Activated CD8-positive, alpha-beta memory T cell treated with anti-CD3 and anti-CD28 coated beads, Interleukin-2, amount 10 ng/mL, durations not matched to agents 7 days and 5 days (primary cell): Measurements from ENCODE around the gene ERFL. TPM values are rescaled to one million over a fixed set of nuclear protein-coding genes. Genes with fewer than 3 reads are reported as not detected.
A peak's percentile ranks its signal among the peaks of the same experiment; 100 is the strongest.

ENCODE experiments used
- ATAC-seq: fragments of 150-1000 bp; cut with Tn5 transposase; one replicate; pipeline ENCODE4 v1.10.0; 2021; ENCODE audit warnings: moderate library complexity
- CTCF ChIA-PET: fragments of 350-600 bp; sonication (Branson Sonifier 250); formaldehyde crosslinking; loops from one replicate; lab custom pipeline; 2021; ENCODE audit warnings: antibody characterized with exemption; lab: Charles Lee
- DNase-seq: peaks from one replicate; pipeline ENCODE4 v3.0.0-alpha.2; 2020
- H3K27ac Mint-ChIP-seq: one replicate; pipeline ENCODE4 v1.8.0; 2021; ENCODE audit warnings: mild to moderate bottlenecking, mixed read lengths
- H3K27me3 Mint-ChIP-seq: one replicate; pipeline ENCODE4 v1.8.0; 2021; ENCODE audit warnings: mixed read lengths
- H3K36me3 Mint-ChIP-seq: one replicate; pipeline ENCODE4 v1.8.0; 2021; ENCODE audit warnings: mild to moderate bottlenecking, mixed read lengths
- H3K4me1 Mint-ChIP-seq: one replicate; pipeline ENCODE4 v1.8.0; 2021; ENCODE audit warnings: mixed read lengths
- H3K4me3 Mint-ChIP-seq: one replicate; pipeline ENCODE4 v1.8.0; 2021; ENCODE audit warnings: mild to moderate bottlenecking, moderate library complexity, mixed read lengths
- H3K9me3 Mint-ChIP-seq: one replicate; pipeline ENCODE4 v1.8.0; 2022; ENCODE audit warnings: low read depth, mixed read lengths
- microRNA-seq: library from miRNA; unstranded; fragments of <30 nt; microRNA quantifications from one replicate; pipeline ENCODE4 v1.2.0, GENCODE V29; 2022
- total RNA-seq, 2 experiments: library from RNA; stranded (reverse); gene quantifications; one replicate each; pipeline ENCODE4 v1.2.3, GENCODE V29; 2021

The ERFL gene
- total RNA-seq, 2 experiments from 2014 or later = 1.5 to 1.9 TPM

DNA sequence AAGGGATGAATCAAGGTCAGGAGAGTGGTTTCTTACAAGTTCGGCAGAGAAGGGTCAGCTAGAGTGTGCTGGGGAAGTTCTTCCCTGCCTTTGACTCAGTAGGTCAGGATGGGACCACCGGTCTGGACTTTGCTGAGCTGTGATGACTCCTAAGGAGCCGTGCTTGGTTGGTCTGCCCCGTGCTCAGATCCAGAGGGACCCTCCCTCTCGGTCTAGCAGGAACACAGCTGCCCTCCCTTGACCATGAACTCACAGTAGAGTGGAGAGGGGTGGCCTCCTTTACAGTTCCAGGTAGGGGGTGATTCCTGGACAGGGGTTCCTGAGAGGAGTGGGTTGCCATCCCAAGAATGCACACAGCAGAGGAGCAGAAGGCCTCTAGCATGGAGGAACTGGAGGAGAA lies 63.9 kb downstream of the ERFL start:
- CTCF ChIA-PET = interaction anchor here (0.7 to 16.7 kb wide), 6 partner anchors 9 to 127 kb away, joined by 3 to 260 read pairs (median 11); partner anchors contain the start of genes ARHGEF1 and RABAC1
- Mint-ChIP-seq H3K36me3 (peaks cover 66% of the 10 kb centered on the region), H3K4me3 (peak overlapping the region; percentile 27), H3K27me3 (no peaks in the 10 kb centered on the region), H3K4me1 (peaks cover 76% of the 10 kb centered on the region), H3K27ac (peak overlapping the region; percentile 77), H3K9me3 (no peaks in the 10 kb centered on the region)
- ATAC-seq = no peak
- DNase-seq = no peak

DNA sequence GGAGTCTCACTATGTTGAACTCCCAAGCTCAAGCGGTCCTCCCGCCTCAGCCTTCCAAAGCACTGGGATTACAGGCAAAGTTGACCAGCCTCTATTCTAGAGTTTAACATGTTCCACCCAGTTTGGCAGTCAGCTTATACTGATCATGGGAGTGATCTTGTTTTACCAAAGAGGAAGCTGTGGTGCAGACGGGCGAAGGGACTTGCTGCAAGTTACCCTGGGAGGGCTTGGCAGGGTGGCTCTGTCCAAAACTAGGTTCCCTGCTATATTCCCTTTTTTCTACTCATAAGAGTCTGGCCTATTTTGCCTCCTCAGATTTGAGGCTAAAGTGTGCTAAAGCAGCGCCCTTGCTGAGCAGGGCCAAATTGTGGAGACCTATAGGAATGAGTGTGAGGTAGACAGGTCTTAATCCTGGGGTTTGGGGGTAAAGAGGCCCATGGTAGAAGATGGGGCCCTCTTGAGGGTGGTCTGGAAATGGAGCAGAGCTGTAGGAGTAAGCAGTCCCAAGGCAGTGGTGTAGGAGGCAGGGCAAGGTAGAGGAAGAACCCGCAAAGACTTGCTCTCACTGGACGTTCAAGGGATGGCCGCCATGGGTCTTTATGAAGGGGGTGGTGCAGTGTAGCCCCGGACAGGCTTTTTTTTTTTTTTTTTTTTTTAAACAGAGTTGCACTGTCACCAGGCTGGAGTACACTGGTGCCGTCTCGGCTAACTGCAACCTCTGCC lies 64.9 kb downstream of the ERFL start:
- ATAC-seq (no peak), DNase-seq (no peak)
- H3K4me3 Mint-ChIP-seq = peak overlapping the region; percentile 87
- CTCF ChIA-PET = interaction anchor here (0.6 to 16.7 kb wide), 10 partner anchors 10 to 506 kb away, joined by 3 to 260 read pairs (median 4); partner anchors contain the start of genes ARHGEF1 and RABAC1
- H3K9me3 Mint-ChIP-seq = no peaks in the 10 kb centered on the region
- peak overlapping the region; percentile 86 for H3K27ac Mint-ChIP-seq
- peaks cover 71% of the 10 kb centered on the region for H3K4me1 Mint-ChIP-seq
- peaks cover 60% of the 10 kb centered on the region for H3K36me3 Mint-ChIP-seq
- no peaks in the 10 kb centered on the region for H3K27me3 Mint-ChIP-seq

DNA sequence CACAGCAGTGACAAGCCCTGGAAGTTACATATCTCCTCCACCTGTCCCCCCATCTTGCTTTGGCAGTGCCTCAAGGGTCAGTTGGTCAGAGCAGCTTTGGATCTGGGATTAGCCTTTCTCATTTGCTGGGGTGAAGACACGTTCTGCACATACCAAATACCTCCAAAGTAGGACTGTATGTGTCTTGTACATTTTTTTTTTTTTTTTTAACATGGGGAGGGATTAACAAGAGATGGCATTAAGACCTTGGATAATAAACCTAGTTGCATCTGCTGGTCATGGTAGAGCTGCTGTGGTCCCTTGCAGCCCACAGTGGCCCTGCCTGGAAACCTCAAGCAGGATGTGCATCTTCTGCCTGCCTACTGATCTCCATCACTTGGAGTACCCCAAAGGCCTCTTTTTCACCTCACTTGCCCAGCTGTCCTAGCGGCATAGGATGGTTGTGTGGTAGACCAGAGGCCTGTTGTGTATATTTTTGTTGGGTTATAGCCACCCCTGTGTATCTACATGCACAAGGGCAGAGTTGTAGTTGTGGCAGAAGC lies 65.7 kb downstream of the ERFL start:
- H3K27ac Mint-ChIP-seq = peak overlapping the region; percentile 86
- H3K4me1 Mint-ChIP-seq = peaks cover 62% of the 10 kb centered on the region
- H3K9me3 Mint-ChIP-seq = no peaks in the 10 kb centered on the region
- CTCF ChIA-PET = interaction anchor here (0.6 to 16.7 kb wide), 8 partner anchors 11 to 505 kb away, joined by 3 to 260 read pairs (median 6); partner anchors contain the start of genes ARHGEF1 and RABAC1
- H3K4me3 Mint-ChIP-seq = peak overlapping the region; percentile 87
- H3K27me3 Mint-ChIP-seq = no peaks in the 10 kb centered on the region
- DNase-seq (peak; percentile 82), ATAC-seq (no peak)
- peaks cover 54% of the 10 kb centered on the region for H3K36me3 Mint-ChIP-seq

DNA sequence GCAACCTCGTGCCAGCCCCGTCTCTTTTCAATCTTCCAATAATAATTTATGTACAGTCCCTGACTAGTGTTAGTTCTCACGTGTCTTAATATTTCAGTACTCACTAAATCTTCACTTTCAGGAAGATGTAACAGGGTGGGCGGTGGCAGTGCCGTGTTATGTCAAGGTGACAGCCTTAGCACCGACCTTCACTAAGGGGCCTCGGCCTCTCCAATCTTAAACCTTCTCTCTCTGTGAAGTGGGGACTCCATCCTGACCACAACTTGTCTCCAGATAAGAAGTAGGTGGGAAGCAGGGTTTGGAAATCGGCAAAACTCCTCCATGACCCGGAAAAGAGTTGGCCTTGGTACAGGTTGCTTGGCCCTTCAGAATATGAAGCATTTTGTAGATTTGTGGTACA lies 66.4 kb downstream of the ERFL start:
- ATAC-seq = no peak
- Mint-ChIP-seq H3K4me3 (peak overlapping the region; percentile 87), H3K27me3 (no peaks in the 10 kb centered on the region), H3K36me3 (peaks cover 52% of the 10 kb centered on the region), H3K9me3 (no peaks in the 10 kb centered on the region), H3K27ac (peak overlapping the region; percentile 86), H3K4me1 (peaks cover 59% of the 10 kb centered on the region)
- CTCF ChIA-PET = interaction anchor here (0.6 to 16.7 kb wide), 10 partner anchors 9 to 490 kb away, joined by 3 to 260 read pairs (median 22); partner anchors contain the start of genes ARHGEF1, CD79A and RABAC1
- no peak for DNase-seq

DNA sequence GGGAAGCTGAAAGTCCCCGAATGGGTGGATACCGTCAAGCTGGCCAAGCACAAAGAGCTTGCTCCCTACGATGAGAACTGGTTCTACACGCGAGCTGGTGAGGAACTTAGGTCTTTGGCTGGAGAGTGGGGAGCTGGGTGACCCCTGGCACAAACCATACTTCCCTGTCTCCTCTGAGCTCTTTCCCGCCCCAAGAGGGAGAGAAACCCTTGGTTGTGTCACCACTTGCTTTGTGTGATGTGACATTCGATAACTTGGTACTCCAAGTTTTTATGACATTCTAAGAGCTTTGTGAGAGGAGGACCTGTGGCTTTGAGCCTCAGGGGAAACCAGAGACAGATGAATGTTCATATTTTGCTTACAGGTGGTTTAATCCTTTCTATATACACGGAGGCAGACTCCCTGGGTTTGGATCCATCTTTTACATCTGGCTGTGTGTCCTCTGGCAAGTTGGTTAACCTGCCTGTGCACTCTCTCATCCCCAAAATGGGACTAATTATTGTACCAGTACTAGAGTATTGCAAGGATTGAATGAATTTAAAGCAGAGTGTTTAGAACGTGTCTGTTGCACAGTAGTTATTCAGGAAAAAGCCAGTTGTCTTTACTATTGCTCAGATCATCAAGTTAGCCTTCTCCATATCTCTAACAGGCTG lies 67.0 kb downstream of the ERFL start:
- H3K4me3 Mint-ChIP-seq = peak overlapping the region; percentile 87
- DNase-seq (no peak), ATAC-seq (no peak)
- H3K27me3 Mint-ChIP-seq = no peaks in the 10 kb centered on the region
- peak overlapping the region; percentile 86 for H3K27ac Mint-ChIP-seq
- CTCF ChIA-PET = interaction anchor here (0.6 to 4.7 kb wide), 10 partner anchors 10 to 490 kb away, joined by 3 to 83 read pairs (median 22); partner anchors contain the start of genes ARHGEF1, CD79A and RABAC1
- peaks cover 53% of the 10 kb centered on the region for H3K4me1 Mint-ChIP-seq
- peaks cover 49% of the 10 kb centered on the region for H3K36me3 Mint-ChIP-seq
- H3K9me3 Mint-ChIP-seq = no peaks in the 10 kb centered on the region

DNA sequence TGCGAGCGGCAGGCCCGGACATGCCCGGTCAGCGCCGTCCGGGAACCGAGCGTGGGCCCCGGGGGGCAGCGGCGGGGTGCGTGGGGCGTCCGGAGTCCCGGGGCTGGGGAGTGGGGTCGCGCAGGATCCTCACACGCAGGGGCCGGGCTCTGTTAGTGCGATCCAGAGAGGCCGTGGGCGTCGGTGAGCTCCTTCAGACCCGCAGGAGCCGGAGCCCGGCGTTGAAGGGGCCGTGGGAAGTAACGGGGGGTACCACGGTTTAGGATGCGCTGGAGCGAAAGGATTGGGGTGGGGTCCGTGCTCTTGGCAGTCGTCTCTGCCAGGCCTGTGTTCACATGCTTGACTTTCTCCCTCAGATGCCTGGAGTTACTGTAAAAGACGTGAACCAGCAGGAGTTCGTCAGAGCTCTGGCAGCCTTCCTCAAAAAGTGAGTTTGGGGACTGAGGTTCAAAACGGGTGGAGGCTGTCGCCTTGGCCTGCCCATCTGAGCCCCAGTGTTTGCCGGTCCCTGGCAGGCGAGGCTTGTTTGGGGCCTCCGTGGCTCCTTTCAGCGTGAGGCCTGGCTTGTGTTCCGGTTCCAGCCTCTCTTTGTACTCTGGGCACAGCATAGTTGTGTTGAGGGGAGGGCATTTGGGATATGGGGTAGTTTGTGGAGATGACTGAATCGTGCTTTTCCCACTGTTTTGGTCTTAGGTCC lies 67.7 kb downstream of the ERFL start:
- DNase-seq (peak; percentile 63), ATAC-seq (no peak)
- H3K27me3 Mint-ChIP-seq = no peaks in the 10 kb centered on the region
- no peaks in the 10 kb centered on the region for H3K9me3 Mint-ChIP-seq
- H3K27ac Mint-ChIP-seq = peak overlapping the region; percentile 86
- peaks cover 50% of the 10 kb centered on the region for H3K4me1 Mint-ChIP-seq
- peak overlapping the region; percentile 87 for H3K4me3 Mint-ChIP-seq
- peaks cover 46% of the 10 kb centered on the region for H3K36me3 Mint-ChIP-seq
- CTCF ChIA-PET = interaction anchor here (0.9 to 4.7 kb wide), 17 partner anchors 10 to 174 kb away, joined by 3 to 83 read pairs (median 6); partner anchors contain the start of genes ARHGEF1, CD79A and RABAC1

DNA sequence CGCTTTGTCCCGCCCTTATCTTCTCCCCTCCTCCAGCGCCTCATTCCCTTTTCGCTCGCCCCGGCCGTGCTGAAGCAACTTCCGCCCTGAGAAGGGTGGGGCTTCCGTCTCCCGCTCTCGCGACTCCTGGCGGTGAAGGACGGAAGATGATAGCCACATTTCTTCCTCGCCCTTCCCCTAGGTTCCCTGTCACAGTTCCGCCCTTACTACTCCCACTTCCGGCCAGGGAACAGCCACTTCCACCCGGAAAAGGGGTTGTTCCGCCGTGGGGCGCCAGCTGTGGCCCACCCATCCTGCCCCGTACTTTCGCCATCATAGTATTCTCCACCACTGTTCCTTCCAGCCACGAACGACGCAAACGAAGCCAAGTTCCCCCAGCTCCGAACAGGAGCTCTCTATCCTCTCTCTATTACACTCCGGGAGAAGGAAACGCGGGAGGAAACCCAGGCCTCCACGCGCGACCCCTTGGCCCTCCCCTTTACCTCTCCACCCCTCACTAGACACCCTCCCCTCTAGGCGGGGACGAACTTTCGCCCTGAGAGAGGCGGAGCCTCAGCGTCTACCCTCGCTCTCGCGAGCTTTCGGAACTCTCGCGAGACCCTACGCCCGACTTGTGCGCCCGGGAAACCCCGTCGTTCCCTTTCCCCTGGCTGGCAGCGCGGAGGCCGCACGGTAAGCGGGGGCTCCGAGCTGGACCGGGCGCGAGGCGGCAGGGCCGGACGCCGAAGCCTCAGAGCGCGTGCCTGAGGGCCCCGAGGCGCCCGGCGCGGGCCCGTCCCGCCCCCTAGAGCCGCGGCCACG lies 68.4 kb downstream of the ERFL start, which contains the start of gene RPS19:
Gene RPS19 (plus strand): TSS at position 638 of the 801 bp plus-strand sequence. CDS start 520 bp downstream, outside the sequence.
- peaks cover 42% of the 10 kb centered on the region for H3K36me3 Mint-ChIP-seq
- H3K9me3 Mint-ChIP-seq = no peaks in the 10 kb centered on the region
- DNase-seq = peak; percentile 99

DNA sequence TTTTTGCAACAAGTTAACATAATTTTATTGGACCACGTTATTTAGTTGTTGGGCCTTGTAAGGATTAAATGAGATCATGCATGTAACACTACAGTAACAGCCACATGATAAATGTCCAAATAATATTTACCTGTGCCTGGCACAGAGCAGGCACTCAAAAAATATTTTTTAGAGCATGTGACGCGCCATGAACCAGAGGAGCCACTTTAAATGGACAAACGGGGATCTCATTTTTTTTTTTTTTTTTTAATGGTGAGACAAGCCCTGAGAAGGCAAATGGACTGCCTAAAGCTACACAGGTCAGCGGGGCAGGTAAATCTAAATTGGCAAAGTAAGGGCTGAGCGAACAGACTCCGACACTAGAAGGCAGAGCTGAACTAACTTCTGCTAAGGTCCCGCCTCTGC lies 69.0 kb downstream of the ERFL start:
- peak overlapping the region; percentile 87 for H3K4me3 Mint-ChIP-seq
- peaks cover 8% of the 10 kb centered on the region for H3K27me3 Mint-ChIP-seq
- H3K36me3 Mint-ChIP-seq = peaks cover 36% of the 10 kb centered on the region
- CTCF ChIA-PET = interaction anchor here (0.7 to 4.7 kb wide), 20 partner anchors 8 to 175 kb away, joined by 3 to 83 read pairs (median 6); partner anchors contain the start of genes ARHGEF1, CD79A and RABAC1
- no peak for DNase-seq
- H3K9me3 Mint-ChIP-seq = no peaks in the 10 kb centered on the region
- ATAC-seq = no peak
- H3K4me1 Mint-ChIP-seq = peaks cover 40% of the 10 kb centered on the region
- peak overlapping the region; percentile 94 for H3K27ac Mint-ChIP-seq

More for the DNA sequence above, 68.4 kb downstream of the ERFL start, which contains the start of gene RPS19:
- H3K4me1 Mint-ChIP-seq = peaks cover 46% of the 10 kb centered on the region
- peak within 1 kb of the TSS; percentile 94 for H3K27ac Mint-ChIP-seq
- ATAC-seq = peak; percentile 87
- H3K4me3 Mint-ChIP-seq = peak within 1 kb of the TSS; percentile 87
- CTCF ChIA-PET = interaction anchor here (0.7 to 4.7 kb wide), 24 partner anchors 9 to 175 kb away, joined by 3 to 83 read pairs (median 4); partner anchors contain the start of genes ARHGEF1, CD79A and RABAC1
- peaks cover 2% of the 10 kb centered on the region for H3K27me3 Mint-ChIP-seq

Small RNAs within 50 kb of the gene (microRNA-seq; reads per million reads assigned to microRNA genes)
- gene MIR6797 = not detected

Other genes with a start within 250 kb of the ERFL start
- gene CEACAM7, start 240.2 kb downstream of the ERFL start, total RNA-seq = not detected
- not detected for gene CEACAM5, start 219.8 kb downstream of the ERFL start, total RNA-seq
- gene CEACAM6, start 172.9 kb downstream of the ERFL start, total RNA-seq = not detected
- not detected for gene CEACAM3, start 131.9 kb downstream of the ERFL start, total RNA-seq
- gene LYPD4, start 83.8 kb downstream of the ERFL start, total RNA-seq = not detected
- not detected for gene DMRTC2, start 83.4 kb downstream of the ERFL start, total RNA-seq
- gene RPS19, start 68.2 kb downstream of the ERFL start, total RNA-seq = 1,000 to 10,000 TPM; 3,135 to 3,310 TPM
- 1 to 10 TPM; 4.0 to 4.1 TPM for gene CD79A, start 51.2 kb downstream of the ERFL start, total RNA-seq
- 100 to 1,000 TPM; 545 to 682 TPM for gene ARHGEF1, start 45.3 kb downstream of the ERFL start, total RNA-seq
- gene RABAC1, start 30.9 kb upstream of the ERFL start, total RNA-seq = 10 to 100 TPM; 81.3 to 93.9 TPM
- 1 to 10 TPM; 3.4 to 5.6 TPM for gene ATP1A3, start 65.8 kb upstream of the ERFL start, total RNA-seq
- gene GRIK5, start 141.8 kb upstream of the ERFL start, total RNA-seq = under 1 TPM; 0.44 to 0.56 TPM
- gene ZNF574, start 147.7 kb upstream of the ERFL start, total RNA-seq = 10 to 100 TPM; 14.7 to 18.3 TPM
- gene POU2F2, start 204.0 kb upstream of the ERFL start, total RNA-seq = 10 to 100 TPM; 17.7 to 40.4 TPM